Panc1 (cell line): Measurements from ENCODE around the gene CISD2. TPM values are rescaled to one million over a fixed set of nuclear protein-coding genes. Genes with fewer than 3 reads are reported as not detected.
"Not testable (repeated sequence)": the region's sequence is repeated elsewhere in the genome, so short reads cannot be mapped to it uniquely, and the experiment has no call there.

Experiments
- ATAC-seq: fragments of 200-7000 bp; cut with Tn5 transposase; 2 replicates; pipeline ENCODE4 v1.9.1; 2020; ENCODE audit warnings: mild to moderate bottlenecking, moderate library complexity
- BruUV-seq: library from RNA; stranded (reverse); fragments of 400-500 nt; replicated peaks from 2 replicates; lab custom pipeline; 2021; lab: Mats Ljungman, UMichigan
- CTCF ChIA-PET: fragments of 300-600 bp; sonication (Branson Sonifier 250); formaldehyde crosslinking; loops from one replicate; lab custom pipeline; 2022; ENCODE audit warnings: antibody characterized with exemption; lab: Charles Lee
- POLR2A ChIA-PET: fragments of 300-600 bp; sonication (Branson Sonifier 250); formaldehyde crosslinking; loops from one replicate; lab custom pipeline; 2022; ENCODE audit warnings: antibody characterized with exemption; lab: Charles Lee
- DNase-seq: peaks from one replicate; pipeline ENCODE4 v3.0.0-alpha.2; 2010; ENCODE audit warnings: low read depth, low spot score
- H3K27ac ChIP-seq: 2 replicates; pipeline ENCODE4 v1.5.1; 2011; ENCODE audit warnings: mild to moderate bottlenecking, low read length, inconsistent platforms
- H3K27me3 ChIP-seq: fragments of 200-500 bp; sonication (Bioruptor generic); 2 replicates; pipeline ENCODE4 v1.6.0; 2014; ENCODE audit warnings: low read length, inconsistent platforms; ENCODE audit not compliant: control insufficient read depth, insufficient read depth
- H3K36me3 ChIP-seq: fragments of 200-500 bp; sonication (Bioruptor generic); 2 replicates; pipeline ENCODE4 v1.5.1; 2014; ENCODE audit warnings: inconsistent platforms, mild to moderate bottlenecking, low read length, moderate library complexity; ENCODE audit not compliant: control insufficient read depth, insufficient read depth
- H3K4me1 ChIP-seq: 2 replicates; pipeline ENCODE4 v1.5.1; 2011; ENCODE audit warnings: inconsistent platforms, mild to moderate bottlenecking, low read length, moderate library complexity; ENCODE audit not compliant: control insufficient read depth, insufficient read depth
- H3K4me3 ChIP-seq, 2 experiments: 2 replicates each; pipeline ENCODE4 v1.5.1; 2011 to 2012; ENCODE audit warnings: low read depth in 2 of 2, low read length in 2 of 2, mild to moderate bottlenecking in 2 of 2, inconsistent platforms in 1 of 2, moderate library complexity in 1 of 2
- H3K9me3 ChIP-seq: fragments of 200-500 bp; sonication (Bioruptor generic); 2 replicates; pipeline ENCODE4 v1.5.1; 2014; ENCODE audit warnings: low read depth, mild to moderate bottlenecking, inconsistent platforms, low read length, moderate library complexity; ENCODE audit not compliant: control insufficient read depth, insufficient read depth
- CTCF ChIP-seq: fragments of 450-650 bp; IDR thresholded peaks from 2 replicates; pipeline ENCODE4 v1.5.1; 2017; ENCODE audit warnings: mild to moderate bottlenecking
- POLR2AphosphoS5 ChIP-seq: IDR thresholded peaks from 2 replicates; pipeline ENCODE4 v1.6.1; 2012; ENCODE audit warnings: mild to moderate bottlenecking, low read depth, low read length, moderate library complexity
- REST ChIP-seq, 2 experiments: IDR thresholded peaks; 2 replicates each; pipeline ENCODE4 v1.6.1; 2011 to 2012; ENCODE audit warnings: low read depth in 2 of 2, control low read depth in 1 of 2, low read length in 1 of 2, mild to moderate bottlenecking in 1 of 2, moderate library complexity in 1 of 2; ENCODE audit not compliant: insufficient read depth in 1 of 2
- SIN3A ChIP-seq: IDR thresholded peaks from 2 replicates; pipeline ENCODE4 v1.6.1; 2012; ENCODE audit warnings: low read depth, mild to moderate bottlenecking, low read length, moderate library complexity, borderline replicate concordance; ENCODE audit not compliant: insufficient read depth
- TCF7L2 ChIP-seq: IDR thresholded peaks from 2 replicates; pipeline ENCODE4 v1.6.1; 2011; ENCODE audit warnings: mild to moderate bottlenecking, low read depth, low read length, inconsistent platforms
- in situ Hi-C: cut with HindIII; loops from 2 replicates; pipeline ENCODE4 v1.10.0; 2016; ENCODE audit warnings: low sequenced_read_pairs, low pct_unique_long_range_greater_than_20kb
- intact Hi-C: fragments of 100-400 bp; cut with micrococcal nuclease; formaldehyde crosslinking; loops from one replicate; pipeline ENCODE4 v1.10.0; 2022; ENCODE audit not compliant: unreplicated experiment
- total RNA-seq: library from RNA; stranded (reverse); gene quantifications from one replicate; pipeline ENCODE4 v1.2.1, GENCODE V29; 2021; ENCODE audit not compliant: unreplicated experiment

CISD2 gene
- total RNA-seq, 1 experiment from 2014 or later = 39.0 TPM

GRCh38 chr4:102883278-102883677 is 14.5 kb downstream of the CISD2 start:
- H3K27ac ChIP-seq = no peak overlapping the region
- BruUV-seq = no TSS peak
- no peaks in the 10 kb centered on the region for H3K27me3 ChIP-seq
- ATAC-seq (no peak), DNase-seq (no peak)
- H3K9me3 ChIP-seq = no peaks in the 10 kb centered on the region
- no peaks in the 10 kb centered on the region; the same call in 1 of the 2 replicates for H3K36me3 ChIP-seq
- POLR2A ChIA-PET = no interaction called here
- CTCF ChIA-PET = no interaction called here
- no peaks in the 10 kb centered on the region for H3K4me1 ChIP-seq
- TF ChIP-seq CTCF = no peak
- no peak for TF ChIP-seq REST (IDR thresholded peaks at IDR 0.05; ENCODE audit: insufficient read depth in 1 of 2, low read depth in 2 of 2, low read length in 1 of 2)
- no peak for TF ChIP-seq TCF7L2
- no peak for TF ChIP-seq SIN3A
- TF ChIP-seq POLR2AphosphoS5 = no peak
- intact Hi-C loops = no loop called here
- in situ Hi-C loops = no loop called here
- H3K4me3 ChIP-seq = no peak overlapping the region

GRCh38 chr4:102888570-102888969 is 19.8 kb downstream of the CISD2 start:
- H3K27ac ChIP-seq, H3K4me1 ChIP-seq, H3K36me3 ChIP-seq, H3K4me3 ChIP-seq, BruUV-seq, CTCF ChIA-PET, in situ Hi-C loops, POLR2A ChIA-PET, H3K9me3 ChIP-seq, H3K27me3 ChIP-seq, DNase-seq, intact Hi-C loops, ATAC-seq: not testable (repeated sequence)

GRCh38 chr4:102889866-102890265 is 21.1 kb downstream of the CISD2 start:
- BruUV-seq, ATAC-seq: not testable (repeated sequence)

GRCh38 chr4:102896547-102896946 is 27.8 kb downstream of the CISD2 start:
- BruUV-seq, in situ Hi-C loops, H3K9me3 ChIP-seq, intact Hi-C loops, ATAC-seq, DNase-seq, H3K36me3 ChIP-seq, POLR2A ChIA-PET, H3K27ac ChIP-seq, H3K27me3 ChIP-seq, CTCF ChIA-PET, H3K4me1 ChIP-seq, H3K4me3 ChIP-seq: not testable (repeated sequence)

More at GRCh38 chr4:102889866-102890265, 21.1 kb downstream of the CISD2 start:
- H3K36me3 ChIP-seq, DNase-seq, H3K27me3 ChIP-seq, H3K27ac ChIP-seq, intact Hi-C loops, POLR2A ChIA-PET, H3K4me1 ChIP-seq, H3K4me3 ChIP-seq, in situ Hi-C loops, CTCF ChIA-PET, H3K9me3 ChIP-seq: not testable (repeated sequence)

- POLR2A ChIA-PET, H3K27ac ChIP-seq, DNase-seq, H3K27me3 ChIP-seq, H3K9me3 ChIP-seq, CTCF ChIA-PET, BruUV-seq, in situ Hi-C loops, ATAC-seq, H3K4me1 ChIP-seq, H3K4me3 ChIP-seq, intact Hi-C loops, H3K36me3 ChIP-seq: not testable (repeated sequence)
Observed at GRCh38 chr4:102897610-102898009, 28.8 kb downstream of the CISD2 start.
